ENCODE results near the gene CDADC1.
"Not testable (repeated sequence)": the region's sequence is repeated elsewhere in the genome, so short reads cannot be mapped to it uniquely, and the experiment has no call there.

CDADC1 gene

DNA sequence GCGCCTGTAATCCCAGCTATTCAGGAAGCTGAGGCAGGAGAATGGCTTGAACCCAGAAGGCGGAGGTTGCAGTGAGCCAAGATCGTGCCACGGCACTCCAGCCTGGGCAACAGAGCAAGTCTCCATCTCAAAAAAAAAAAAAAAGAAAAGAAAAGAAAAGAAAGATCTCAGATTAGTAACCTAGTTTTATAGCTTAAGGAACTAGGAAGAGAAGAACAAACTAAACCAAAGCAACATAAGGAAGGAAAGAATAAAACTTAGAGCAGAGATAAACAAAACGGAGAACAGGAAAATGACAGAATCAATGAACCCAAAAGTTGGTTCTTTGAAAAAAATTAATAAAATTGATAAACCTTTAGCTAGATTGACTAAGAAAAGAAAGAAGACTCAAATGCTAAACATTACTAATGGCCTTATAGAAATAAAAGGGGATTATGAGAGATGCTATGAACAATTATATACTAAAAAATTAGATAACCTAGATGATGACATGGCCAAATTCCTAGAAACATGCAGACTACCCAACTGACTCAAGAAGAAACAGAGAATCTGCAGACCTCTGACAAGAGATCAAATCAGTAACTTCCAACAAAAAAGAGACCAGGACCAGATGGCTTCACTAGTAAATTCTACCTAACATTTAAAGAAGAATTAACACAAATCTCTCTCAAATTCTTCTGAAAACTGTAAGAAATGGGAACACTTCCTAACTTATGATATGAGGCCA is 68.2 kb downstream of the CDADC1 start:
- DNase-seq (ENCODE audit: low spot score), result no peak

DNA sequence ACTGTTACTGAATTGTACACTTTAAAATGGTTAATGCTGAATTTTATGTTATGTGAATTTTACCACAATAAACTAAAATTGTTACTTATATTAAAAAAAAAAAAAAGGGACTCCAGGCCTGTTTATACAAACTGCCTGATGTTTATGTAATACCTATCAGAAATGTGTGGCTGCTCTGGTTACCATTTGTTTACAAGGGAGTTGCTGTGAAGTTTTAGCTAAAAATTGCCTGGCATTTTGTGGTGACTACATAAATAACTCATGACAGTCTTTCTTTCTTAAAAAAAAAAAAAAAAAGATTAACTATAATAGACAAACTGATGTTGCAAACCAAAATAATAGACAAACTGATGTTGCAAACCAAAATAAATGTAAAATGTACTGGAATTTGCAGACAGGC is 71.8 kb downstream of the CDADC1 start:
- DNase-seq (ENCODE audit: low spot score), result no peak

DNA sequence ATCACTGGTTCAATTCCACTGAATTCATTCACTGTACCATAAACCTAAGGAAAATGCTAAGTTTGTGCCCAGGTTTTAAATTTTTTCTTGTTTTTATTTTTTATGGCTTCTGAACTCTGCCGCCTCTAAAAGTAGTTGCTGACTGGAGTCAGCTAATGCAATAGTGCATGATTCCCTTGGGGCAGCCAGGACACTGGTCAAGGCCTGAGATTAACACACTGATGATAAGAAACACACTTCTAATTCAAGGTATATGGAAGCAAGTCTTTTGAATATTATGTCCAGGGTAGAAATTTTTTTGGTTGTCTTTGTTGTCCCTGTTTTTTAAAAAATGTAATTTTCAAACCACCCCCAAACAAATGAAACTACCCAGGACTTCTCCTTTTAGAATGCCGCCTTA is 72.2 kb downstream of the CDADC1 start:
- DNase-seq (ENCODE audit: low spot score), result no peak

DNA sequence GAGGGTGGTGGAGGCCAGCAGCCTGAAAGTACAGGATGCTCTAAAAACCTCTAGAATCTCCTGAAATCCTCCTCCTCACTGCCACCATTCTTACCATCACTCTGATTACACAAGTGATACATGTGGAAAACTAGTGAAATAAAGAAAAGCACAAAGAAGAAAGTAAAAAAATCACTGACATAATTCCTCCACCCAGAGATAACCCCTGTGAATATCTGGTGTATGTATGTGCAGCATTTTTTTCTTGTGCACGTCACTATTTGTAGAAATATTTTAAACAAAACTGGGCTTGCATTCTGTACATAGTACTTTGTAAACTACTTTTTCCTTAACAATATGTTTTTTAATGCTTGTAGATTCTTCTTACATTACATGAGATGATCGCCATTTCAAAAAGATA is 73.2 kb downstream of the CDADC1 start:
- DNase-seq (ENCODE audit: low spot score), result no peak

DNA sequence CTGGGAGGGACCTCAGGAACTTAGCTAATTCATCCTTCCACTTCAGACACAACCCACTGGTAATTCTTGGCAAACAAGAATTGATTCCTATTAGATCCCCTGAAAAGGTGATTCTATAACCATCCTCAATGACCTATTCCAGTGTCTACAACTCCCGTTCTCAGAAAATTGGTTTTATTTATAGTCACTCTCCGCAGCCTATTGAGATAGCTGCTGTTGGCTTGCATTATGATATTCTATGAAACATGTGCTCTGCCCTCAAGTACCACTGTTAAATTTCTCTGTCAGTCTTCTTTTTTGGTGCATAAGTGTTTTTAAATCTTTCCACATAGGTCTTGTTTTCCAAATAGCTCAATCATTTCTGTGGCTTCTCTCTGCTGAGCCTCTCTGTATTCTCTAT is 75.0 kb downstream of the CDADC1 start:
- no peak for DNase-seq (ENCODE audit: low spot score)

DNA sequence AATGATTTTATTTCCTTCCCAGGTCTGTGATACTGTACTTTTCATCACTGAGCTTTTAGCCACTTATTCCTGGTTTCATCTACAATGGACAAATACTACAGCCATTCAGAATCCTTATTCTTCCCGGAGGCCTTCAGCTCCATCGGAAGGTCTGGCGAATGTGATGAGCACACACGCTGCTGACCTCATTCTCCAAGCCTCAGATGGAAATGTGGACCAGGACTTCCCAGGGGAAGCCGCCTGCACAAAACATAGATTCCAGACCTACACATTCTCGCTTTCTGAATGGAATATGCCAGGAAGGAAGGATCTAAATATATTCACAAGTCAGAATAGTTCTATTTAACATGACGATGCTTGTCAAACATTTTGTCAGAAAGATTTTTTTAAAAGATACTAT is 75.6 kb downstream of the CDADC1 start:
- no peak for DNase-seq (ENCODE audit: low spot score)

DNA sequence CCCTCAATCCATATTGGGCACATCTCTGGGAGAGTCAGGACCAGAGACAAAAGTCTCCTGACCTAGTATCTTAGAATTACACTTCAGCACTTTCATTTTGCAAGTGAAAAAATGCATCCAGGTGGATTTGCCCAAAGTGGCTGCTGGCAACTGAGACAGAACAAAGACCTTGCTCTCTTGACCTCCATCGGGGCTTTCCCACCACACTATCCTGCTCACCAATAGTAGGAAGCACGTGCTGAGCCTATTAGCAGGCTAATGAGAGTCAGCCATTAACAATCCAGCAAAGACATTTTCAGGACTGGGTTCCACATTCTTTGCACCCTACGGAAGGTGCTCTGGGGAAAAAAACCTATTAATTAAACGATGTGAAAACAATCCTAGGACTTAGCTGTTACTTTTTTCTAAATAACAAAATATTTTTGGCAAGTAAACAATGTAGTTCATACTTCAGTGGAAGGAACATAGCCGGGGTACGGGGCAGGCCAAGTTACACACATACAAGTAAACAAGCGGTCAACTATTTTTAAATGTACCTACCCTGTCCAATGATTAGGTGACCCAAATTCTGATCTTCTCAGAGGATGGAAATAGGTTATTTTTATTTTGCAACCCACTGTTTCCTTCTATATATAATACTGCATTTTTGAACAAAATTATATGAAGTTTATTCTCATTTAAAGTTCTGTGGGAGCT is 78.6 kb downstream of the CDADC1 start:
- DNase-seq (ENCODE audit: low spot score), result no peak

DNA sequence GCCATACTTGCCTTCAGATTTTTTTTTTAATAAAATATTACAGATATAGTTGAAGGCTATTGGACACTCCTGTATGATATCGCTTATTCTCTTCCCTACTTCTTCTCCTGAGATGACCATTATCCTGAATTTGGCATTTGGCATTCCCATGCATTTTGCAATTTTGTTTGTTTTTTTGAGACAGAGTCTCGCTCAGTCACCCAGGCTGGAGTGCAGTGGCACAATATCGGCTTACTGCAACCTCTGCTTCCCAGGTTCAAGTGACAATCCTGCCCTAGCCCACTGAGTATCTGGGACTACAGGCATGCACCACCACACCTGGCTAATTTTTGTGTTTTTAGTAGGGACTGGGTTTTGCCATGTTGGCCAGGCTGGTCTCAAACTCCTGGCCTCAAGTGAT is 79.4 kb downstream of the CDADC1 start:
- DNase-seq (ENCODE audit: low spot score), result not testable (repeated sequence)

DNA sequence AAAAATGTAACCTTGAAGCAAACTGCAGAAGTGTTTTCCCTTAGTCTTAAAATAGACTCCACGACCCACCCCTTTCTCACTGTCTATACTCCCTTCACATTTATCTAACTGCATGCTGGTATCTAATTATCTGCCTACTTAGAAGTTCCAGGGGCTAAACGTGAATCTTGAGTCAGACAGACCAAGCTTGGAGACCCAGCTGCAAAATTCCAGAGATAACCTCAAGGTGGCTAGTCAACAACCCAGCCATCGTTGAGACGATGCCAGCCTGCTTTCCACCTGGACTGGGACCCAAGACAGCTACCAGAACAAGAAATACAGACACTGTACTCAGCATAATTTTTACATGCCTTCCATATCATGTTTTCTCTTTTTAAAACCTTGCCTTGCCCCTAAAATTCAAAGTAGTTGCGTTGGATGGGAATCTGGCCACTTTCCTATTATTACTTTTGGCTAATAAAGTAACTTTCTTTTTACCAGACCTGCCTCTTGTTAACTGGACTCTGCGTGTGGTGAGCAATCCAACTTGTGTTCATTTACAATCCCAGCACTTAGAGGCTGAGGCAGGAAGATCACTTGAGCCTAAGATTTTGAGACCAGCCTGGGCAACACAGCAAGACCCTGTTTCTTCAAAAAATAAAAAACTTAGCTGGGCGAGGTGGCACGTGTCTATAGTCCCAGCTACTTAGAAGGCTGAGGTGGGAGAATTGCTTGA is 82.3 kb downstream of the CDADC1 start:
- no peak for DNase-seq (ENCODE audit: low spot score)

DNA sequence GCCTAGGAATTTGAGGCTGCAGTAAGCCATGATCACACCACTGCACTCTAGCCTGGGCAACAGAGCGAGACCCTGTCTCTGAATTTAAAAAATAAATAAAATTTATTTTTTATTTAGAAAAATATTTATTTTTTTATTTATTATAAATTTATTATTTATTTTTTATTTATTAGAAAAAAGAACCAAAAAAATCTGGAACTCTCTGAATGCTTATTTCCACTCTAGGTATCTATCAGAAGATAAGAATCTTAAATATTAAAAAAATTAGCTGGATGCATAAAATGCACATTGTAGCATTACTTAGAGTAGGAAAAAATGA is 82.8 kb downstream of the CDADC1 start:
- no peak for DNase-seq (ENCODE audit: low spot score)

DNA sequence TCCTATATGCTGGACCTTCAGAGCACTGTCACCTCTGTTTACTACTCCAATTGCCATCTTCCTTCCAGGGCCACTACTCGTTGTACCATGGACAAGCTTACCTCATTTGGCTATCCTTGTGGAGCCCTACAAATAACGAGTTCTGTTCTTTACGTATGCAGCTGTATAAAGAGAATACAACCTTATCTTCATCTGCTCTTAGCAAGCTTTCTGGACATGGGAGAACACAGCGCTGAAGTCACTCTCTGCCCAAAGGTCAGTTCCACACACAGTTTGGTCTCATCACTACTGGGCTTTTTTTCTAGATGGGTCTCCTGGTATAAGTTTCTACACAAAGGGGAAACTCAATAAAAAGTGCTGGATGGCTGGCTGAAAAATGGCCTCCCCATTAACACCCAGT is 88.9 kb downstream of the CDADC1 start:
- DNase-seq (ENCODE audit: low spot score), result no peak

DNA sequence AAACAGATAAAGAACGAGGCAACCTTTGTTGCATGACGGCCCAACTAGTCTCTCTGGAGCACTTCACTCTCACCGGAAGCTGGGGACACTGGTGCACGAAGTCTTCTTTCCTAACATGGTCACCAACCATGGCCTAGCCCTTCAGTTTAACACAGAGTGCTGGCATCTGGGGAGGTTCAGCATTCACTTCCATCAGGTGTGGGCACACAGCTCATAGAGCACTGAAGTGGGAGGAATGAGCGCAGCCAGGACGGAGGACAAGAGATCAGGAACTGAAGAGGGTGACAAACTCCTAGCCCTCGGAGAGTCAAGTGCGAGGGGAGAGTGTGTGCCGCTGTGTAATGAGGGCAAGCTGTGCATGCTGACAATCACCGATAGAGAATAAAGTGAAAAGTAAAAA is 92.4 kb downstream of the CDADC1 start:
- no peak for DNase-seq (ENCODE audit: low spot score)

DNA sequence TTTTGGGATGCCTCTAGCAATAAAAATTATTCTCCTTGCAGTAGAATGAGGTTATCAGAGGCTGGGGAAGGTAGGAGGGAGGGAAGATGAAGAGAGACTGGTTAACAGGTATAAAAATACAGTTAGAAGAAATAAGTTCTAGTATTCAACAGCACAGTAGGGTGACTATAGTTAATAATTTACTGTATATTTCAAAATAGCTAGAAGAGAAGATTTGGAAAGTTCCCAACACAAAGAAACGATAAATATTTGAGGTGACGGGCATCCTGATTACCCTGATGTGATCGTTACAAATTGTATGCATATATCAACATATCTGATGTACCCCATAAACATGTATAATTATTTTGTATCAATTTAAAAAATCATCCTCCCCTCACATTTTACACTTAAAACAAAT is 93.8 kb downstream of the CDADC1 start:
- no peak for DNase-seq (ENCODE audit: low spot score)

DNA sequence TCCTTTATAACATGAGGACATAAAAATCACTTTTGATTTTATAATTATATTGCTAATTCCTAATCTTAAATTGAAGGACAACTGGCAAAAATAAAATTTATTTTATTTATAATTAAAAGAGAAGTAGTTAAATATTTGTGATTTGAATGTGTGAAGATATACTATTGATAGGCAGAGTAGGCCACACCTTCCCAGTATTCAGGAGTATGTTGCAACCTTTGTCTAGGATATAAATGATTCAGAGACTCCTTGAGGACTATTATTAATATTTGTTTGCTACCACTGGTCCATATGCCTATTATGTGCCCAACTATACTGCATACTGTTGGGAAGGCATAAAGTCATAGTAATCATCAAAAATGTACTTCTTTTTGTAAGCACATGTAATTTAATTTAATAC is 94.2 kb downstream of the CDADC1 start:
- DNase-seq (ENCODE audit: low spot score), result no peak

DNA sequence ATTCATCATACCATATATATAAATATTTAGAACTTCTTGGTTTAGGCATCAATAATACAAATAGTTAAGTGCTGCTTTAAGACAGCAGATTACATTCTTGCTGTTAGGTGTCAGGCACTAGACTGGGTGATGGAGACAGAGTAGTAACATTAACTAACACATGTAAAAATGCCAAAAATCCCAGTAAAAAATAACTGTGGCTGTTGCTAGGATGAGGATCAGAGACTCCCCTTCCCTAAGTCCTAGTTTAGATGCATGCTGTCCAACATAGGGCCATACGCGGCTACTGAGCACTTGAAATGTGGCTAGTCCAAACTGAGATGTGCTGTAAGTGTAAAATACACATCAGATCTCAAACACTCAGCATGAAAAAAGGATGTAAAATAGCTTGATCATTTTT is 94.7 kb downstream of the CDADC1 start:
- no peak for DNase-seq (ENCODE audit: low spot score)

Measured in hematopoietic multipotent progenitor cell treated with erythropoietin and hydrocortisone succinate and interleukin-3 and kit ligand, for 17 days (in vitro differentiated cells).